A549 (cell line): ENCODE data around the gene ACADSB. TPM values are rescaled to one million over a fixed set of nuclear protein-coding genes. Genes with fewer than 3 reads are reported as not detected.

Experiments used
- ATAC-seq, 2 experiments: fragments of 200-7000 bp in 1 of 2; fragments of >200 bp in 1 of 2; cut with Nextera tagmentation in 1 of 2; cut with Tn5 transposase in 1 of 2; 3 replicates each; pipeline versions ENCODE4 v1.8.0 to v1.9.1; 2018 to 2020; ENCODE audit warnings: mild to moderate bottlenecking in 1 of 2, moderate library complexity in 1 of 2
- CTCF ChIA-PET: fragments of 300-600 bp; sonication (Branson Sonifier 250); formaldehyde crosslinking; extraction: SDS; loops from one replicate; lab custom pipeline; 2021; ENCODE audit warnings: antibody characterized with exemption, inconsistent platforms; lab: Yijun Ruan, JAX
- POLR2A ChIA-PET: fragments of 350-600 bp; formaldehyde crosslinking; extraction: SDS; loops from one replicate; lab custom pipeline; 2021; ENCODE audit warnings: antibody characterized with exemption, inconsistent platforms; lab: Yijun Ruan, JAX
- DNase-seq, 2 experiments: peaks; one replicate each; pipeline versions ENCODE4 v3.0.0 to v3.0.0-alpha.2; 2011 to 2016; ENCODE audit warnings: low read depth in 1 of 2, low spot score in 1 of 2
- FAIRE-seq: peaks from 2 replicates; lab custom pipeline; 2011; peaks lifted over from hg19 to GRCh38; lab: Jason Lieb, UNC
- H3K27ac ChIP-seq, 2 experiments: fragments of >200 bp; sonication (Bioruptor Twin); formaldehyde crosslinking; 3 replicates each; pipeline ENCODE4 v1.5.1; 2016 to 2017
- H3K4me1 ChIP-seq: fragments of >200 bp; sonication (Bioruptor Twin); formaldehyde crosslinking; 3 replicates; pipeline ENCODE4 v1.6.1; 2016
- H3K4me2 ChIP-seq: fragments of >200 bp; sonication (Bioruptor Twin); formaldehyde crosslinking; 3 replicates; pipeline ENCODE4 v1.6.1; 2016
- H3K4me3 ChIP-seq: fragments of >200 bp; sonication (Bioruptor Twin); formaldehyde crosslinking; 3 replicates; pipeline ENCODE4 v1.5.1; 2016
- H3K9me3 ChIP-seq: fragments of >200 bp; sonication (Bioruptor Twin); formaldehyde crosslinking; 3 replicates; pipeline ENCODE4 v1.6.1; 2016
- BHLHE40 ChIP-seq: IDR thresholded peaks from 2 replicates; pipeline ENCODE4 v1.6.1; 2012; ENCODE audit warnings: low read depth, low read length, inconsistent platforms
- CHD2 ChIP-seq: fragments of 150-350 bp; IDR thresholded peaks from 2 replicates; pipeline ENCODE4 v1.6.1; 2014; ENCODE audit warnings: low read length; ENCODE audit not compliant: partially characterized antibody
- E2F6 ChIP-seq: IDR thresholded peaks from 2 replicates; pipeline ENCODE4 v1.6.1; 2012; ENCODE audit warnings: low read depth, borderline replicate concordance
- ESRRA ChIP-seq: fragments of 150-350 bp; IDR thresholded peaks from 2 replicates; pipeline ENCODE4 v1.6.1; 2014; ENCODE audit warnings: mild to moderate bottlenecking, low read length, borderline replicate concordance
- FOXS1 ChIP-seq: fragments of 250-450 bp; sonication (Bioruptor Pico); IDR thresholded peaks from 2 replicates; pipeline ENCODE4 v1.5.0; 2020; ENCODE audit warnings: mild to moderate bottlenecking, moderate library complexity
- HDAC2 ChIP-seq: fragments of 200-600 bp; sonication (generic); IDR thresholded peaks from 2 replicates; pipeline ENCODE4 v1.6.1; 2016
- HOXA7 ChIP-seq: fragments of 250-450 bp; sonication (Bioruptor Pico); IDR thresholded peaks from 2 replicates; pipeline ENCODE4 v1.5.0; 2020; ENCODE audit warnings: mild to moderate bottlenecking, moderate library complexity
- KDM1A ChIP-seq: fragments of 200-600 bp; sonication (generic); IDR thresholded peaks from 2 replicates; pipeline ENCODE4 v1.6.1; 2016; ENCODE audit warnings: low read depth, mild to moderate bottlenecking
- MAZ ChIP-seq: fragments of 150-350 bp; IDR thresholded peaks from 2 replicates; pipeline ENCODE4 v1.6.1; 2014; ENCODE audit warnings: antibody characterized with exemption, low read depth, low read length, borderline replicate concordance
- NPAS2 ChIP-seq: fragments of 250-450 bp; sonication (Bioruptor Pico); IDR thresholded peaks from 2 replicates; pipeline ENCODE4 v1.8.0; 2022; ENCODE audit warnings: mild to moderate bottlenecking, moderate library complexity, borderline replicate concordance
- POLR2A ChIP-seq: IDR thresholded peaks from 2 replicates; pipeline ENCODE4 v1.6.1; 2012; ENCODE audit warnings: mild to moderate bottlenecking, low read length
- POLR2AphosphoS2 ChIP-seq: conservative IDR thresholded peaks from 2 replicates; pipeline ENCODE4 v1.6.1; 2012; ENCODE audit warnings: low read length, improper control_type of control experiment, inconsistent platforms
- RAD21 ChIP-seq, 2 experiments: fragments of >200 bp in 1 of 2; sonication (Bioruptor Twin) in 1 of 2; formaldehyde crosslinking in 1 of 2; IDR thresholded peaks in 1 of 2; conservative IDR thresholded peaks in 1 of 2; 2 replicates in 1 of 2; 3 replicates in 1 of 2; pipeline ENCODE4 v1.6.1; 2012 to 2018; ENCODE audit warnings: inconsistent platforms in 1 of 2
- REST ChIP-seq: fragments of 200-600 bp; sonication (generic); IDR thresholded peaks from 2 replicates; pipeline ENCODE4 v1.6.1; 2016; ENCODE audit warnings: antibody characterized with exemption, mild to moderate bottlenecking, moderate library complexity
- SREBF2 ChIP-seq: fragments of 450-650 bp; IDR thresholded peaks from 2 replicates; pipeline ENCODE4 v1.6.1; 2014; ENCODE audit warnings: mild to moderate bottlenecking, moderate library complexity
- USF2 ChIP-seq: fragments of 450-650 bp; IDR thresholded peaks from 2 replicates; pipeline ENCODE4 v1.6.1; 2014; ENCODE audit warnings: antibody characterized with exemption
- WGBS: methylation state at CpG from one replicate; pipeline ENCODE4 v1.1.6; 2017; ENCODE audit errors: missing lambda C conversion rate; 5-methylcytosine and 5-hydroxymethylcytosine counted together
- polyA plus RNA-seq, 4 experiments: library from polyadenylated mRNA; depleted of rRNA in 3 of 4; stranded (reverse); fragments of >200 nt; fragmentation: RNase III in 1 of 4; extraction: RNeasy Plus Mini Kit Qiagen cat#74134 plus additional on column Dnase treatment in 1 of 4; gene quantifications; 2 replicates in 3 of 4; 3 replicates in 1 of 4; pipeline ENCODE4 v1.2.3, GENCODE V29; 2011 to 2017

The ACADSB gene
- polyA plus RNA-seq, 2 of the 4 experiments (the other 2 are of a cell fraction), result 8.5 to 18.5 TPM

- DNase-seq, result no peak
- FAIRE-seq, result no peak
- Histone ChIP-seq H3K9me3 (no peaks in the 10 kb centered on the region), H3K4me2 (no peak overlapping the region), H3K4me3 (no peak overlapping the region)
- POLR2A ChIA-PET, result interaction anchor here (0.7 kb wide), 1 partner anchor 1456 kb away, joined by 3 read pairs; no protein-coding TSS in a partner anchor
- CTCF ChIA-PET, result interaction anchor here (1.2 to 1.4 kb wide), 2 partner anchors 24 to 149 kb away, joined by 3 to 5 read pairs; no protein-coding TSS in a partner anchor
- TF ChIP-seq KDM1A, result no peak
- TF ChIP-seq, all 56 proteins: peak for 0
- 93% methylated on average over 6 of the region's 6 CpGs for WGBS
- no peak for ATAC-seq
- Histone ChIP-seq H3K27ac (no peak overlapping the region), H3K4me1 (0 out of 3 replicates have a peak, but pooled peaks cover 4% of the 10 kb centered on the region)
These were observed 24.9 kb upstream of the ACADSB start for GRCh38 chr10:122983898-122984297.

- FAIRE-seq (no peak), ATAC-seq (no peak), DNase-seq (no peak)
- Histone ChIP-seq H3K4me3 (no peak overlapping the region), H3K4me2 (no peak overlapping the region), H3K9me3 (no peaks in the 10 kb centered on the region), H3K4me1 (0 out of 3 replicates have a peak, but pooled peaks cover 1% of the 10 kb centered on the region), H3K27ac (no peak overlapping the region)
- TF ChIP-seq ESRRA (no peak), HOXA7 (no peak), RAD21 (conservative IDR thresholded peaks at IDR 0.05 in 1 of 2, IDR thresholded peaks at IDR 0.05 in 1 of 2) (no peak), POLR2AphosphoS2 (no peak), BHLHE40 (no peak), CHD2 (no peak), E2F6 (no peak), NPAS2 (CRISPR knock-in tag) (no peak), POLR2A (no peak), USF2 (no peak), HDAC2 (no peak)
- WGBS, result 93% methylated on average over 2 of the region's 2 CpGs
- CTCF ChIA-PET, result interaction anchor here (1.2 kb wide), 1 partner anchor 149 kb away, joined by 3 read pairs; no protein-coding TSS in a partner anchor
- POLR2A ChIA-PET, result interaction anchor here (0.7 kb wide), 1 partner anchor 1455 kb away, joined by 3 read pairs; no protein-coding TSS in a partner anchor
These were observed 24.1 kb upstream of the ACADSB start for GRCh38 chr10:122984708-122985107.

GRCh38 chr10:122986335-122986734, 22.5 kb upstream of the ACADSB start:
- CTCF ChIA-PET, result no interaction called here
- FAIRE-seq, result no peak
- H3K4me2 ChIP-seq, result no peak overlapping the region
- ATAC-seq, result no peak
- WGBS, result 91% methylated on average over 6 of the region's 6 CpGs
- no peak overlapping the region for H3K27ac ChIP-seq
- TF ChIP-seq KDM1A, result no peak
- TF ChIP-seq MAZ, result no peak
- TF ChIP-seq, all 56 proteins: peak for 0
- POLR2A ChIA-PET, result interaction anchor here (1.3 kb wide), 1 partner anchor 22 kb away, joined by 3 read pairs; no protein-coding TSS in a partner anchor
- H3K4me1 ChIP-seq, result no peaks in the 10 kb centered on the region
- no peaks in the 10 kb centered on the region for H3K9me3 ChIP-seq
- no peak overlapping the region for H3K4me3 ChIP-seq
- DNase-seq, result no peak

GRCh38 chr10:122988501-122988900, 20.3 kb upstream of the ACADSB start:
- DNase-seq, result no peak
- Histone ChIP-seq H3K4me2 (no peak overlapping the region), H3K27ac (no peak overlapping the region), H3K9me3 (no peaks in the 10 kb centered on the region), H3K4me1 (no peaks in the 10 kb centered on the region), H3K4me3 (no peak overlapping the region)
- TF ChIP-seq REST (no peak), SREBF2 (no peak), FOXS1 (CRISPR knock-in tag) (no peak)
- 55% methylated on average over 2 of the region's 2 CpGs for WGBS
- FAIRE-seq, result no peak
- POLR2A ChIA-PET, result no interaction called here
- no peak for ATAC-seq
- CTCF ChIA-PET, result interaction anchor here (0.9 to 2.4 kb wide), 2 partner anchors 8 to 17 kb away, joined by 3 to 21 read pairs; partner anchors contain the start of gene PSTK
